Left renal cortex interstitium (tissue), 4 donors: ENCODE results near the gene MICAL3. TPM values are rescaled to one million over a fixed set of nuclear protein-coding genes. Genes with fewer than 3 reads are reported as not detected.
"Not testable (repeated sequence)": the region's sequence is repeated elsewhere in the genome, so short reads cannot be mapped to it uniquely, and the experiment has no call there.

Experiments
- DNase-seq, 4 donors: peaks; one replicate each; pipeline ENCODE4 v3.0.0-alpha.2; 2013; ENCODE audit warnings: low read depth in 4 of 4, low spot score in 2 of 4, missing footprints in 1 of 4
- polyA plus RNA-seq, 4 donors: library from polyadenylated mRNA; unstranded; fragments of 120-200 nt; gene quantifications; one replicate each; pipeline ENCODE4 v1.2.1, GENCODE V29; 2013; ENCODE audit not compliant: insufficient read length in 4 of 4

The MICAL3 gene
- polyA plus RNA-seq, 4 donors: 18.3 to 45.9 (median 34.2) TPM

- not testable (repeated sequence) for DNase-seq
Observed at GRCh38 chr22:18001894-18002315, 22.5 kb downstream of the MICAL3 start.

DNA sequence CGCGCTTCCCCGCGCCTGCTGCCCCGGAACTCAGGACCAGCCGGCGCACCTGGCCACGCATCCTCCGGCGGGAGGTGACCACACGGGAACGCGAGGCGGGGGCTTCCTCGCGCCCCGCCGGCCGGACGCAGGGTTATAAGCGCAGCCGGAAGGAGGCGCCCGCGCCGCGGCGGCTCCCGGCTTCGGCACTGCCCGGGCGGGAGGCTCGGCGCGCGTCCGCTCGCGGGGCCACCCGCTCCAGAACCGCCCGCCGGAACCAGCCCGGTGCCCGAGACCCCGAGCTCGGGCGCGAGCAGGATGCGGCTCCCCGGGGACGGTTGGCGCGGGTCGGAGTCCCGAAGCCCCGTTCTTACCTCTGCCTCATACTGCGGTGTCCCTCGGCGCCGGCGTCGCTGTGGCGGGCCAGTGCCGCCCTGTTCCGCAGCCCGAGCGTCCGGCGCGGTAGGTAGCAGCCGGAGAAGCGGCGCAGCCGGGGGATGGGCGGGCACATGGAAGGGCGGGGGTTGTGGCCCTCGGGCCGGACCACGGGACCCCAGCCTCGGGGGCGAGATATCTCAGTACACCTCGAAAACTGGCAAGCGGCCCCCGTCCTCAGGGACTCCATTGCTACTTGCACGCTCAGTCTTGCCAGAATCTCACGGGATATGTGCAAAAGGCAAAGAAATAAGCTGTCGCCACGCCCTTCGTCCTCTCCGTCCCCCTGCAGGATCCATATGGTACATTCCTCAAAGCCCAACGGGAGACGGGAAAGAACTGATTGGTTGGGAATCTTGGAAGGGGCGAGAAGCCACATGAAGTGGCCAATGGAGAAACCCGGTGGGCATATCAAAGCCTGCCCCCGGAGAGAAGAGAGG is 23.1 kb downstream of the MICAL3 start:
- DNase-seq: peak; percentile 93 to 98 (median 96)

DNA sequence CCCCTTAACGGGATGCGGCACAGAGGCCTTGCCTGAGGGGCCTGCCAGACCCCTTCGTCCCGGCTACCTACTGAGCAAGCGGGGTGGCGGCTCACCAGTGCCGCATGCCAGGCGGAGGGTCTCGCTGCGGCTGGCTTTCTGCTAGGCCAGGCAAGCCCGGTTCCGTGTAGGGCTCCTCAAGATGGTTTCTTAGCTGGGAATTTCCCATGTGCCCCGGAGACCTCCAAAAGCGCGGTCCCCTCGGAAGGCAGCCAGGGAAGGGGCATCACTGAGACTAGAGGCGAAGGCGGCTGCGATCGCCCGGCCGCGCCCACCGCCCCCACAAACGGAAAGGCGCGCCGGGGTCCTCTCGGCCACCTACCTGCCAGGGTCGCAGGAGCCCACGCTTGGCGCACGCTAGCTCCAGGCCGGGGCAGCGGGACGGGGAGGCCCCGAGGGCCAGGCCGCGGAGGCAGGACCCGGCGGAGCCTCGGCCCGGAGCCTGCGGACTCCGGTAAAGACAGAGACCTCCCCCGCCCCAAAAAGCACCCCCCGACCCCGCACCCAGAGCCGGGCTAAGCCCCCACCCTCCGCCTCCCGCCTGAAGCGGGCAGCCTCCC is 23.8 kb downstream of the MICAL3 start:
- no peak for DNase-seq

GRCh38 chr22:17999851-18000250 is 24.5 kb downstream of the MICAL3 start:
- no peak for DNase-seq

DNA sequence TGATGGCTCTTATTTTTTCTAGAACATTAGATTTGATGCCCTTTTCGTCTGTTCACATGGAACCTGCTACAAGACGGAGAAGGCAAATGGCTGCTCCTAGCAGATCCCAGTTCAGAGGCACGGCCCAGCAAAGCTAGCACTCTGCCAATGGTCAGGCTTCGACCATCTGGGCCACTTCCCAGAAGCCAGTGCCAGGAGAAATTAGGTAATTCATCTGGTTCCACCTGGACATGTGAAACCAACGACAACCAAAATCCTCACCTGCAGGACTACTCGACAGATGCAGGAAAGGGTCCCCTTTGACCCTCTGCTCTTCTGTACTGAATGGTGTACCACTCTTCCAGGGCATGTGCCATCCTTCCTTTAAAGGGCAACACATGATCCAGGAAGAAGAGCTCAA is 25.4 kb downstream of the MICAL3 start:
- no peak for DNase-seq

- no peak for DNase-seq
Observed at GRCh38 chr22:17997456-17997855, 26.9 kb downstream of the MICAL3 start.

- DNase-seq: not testable (repeated sequence)
Observed at GRCh38 chr22:17995256-17995655, 29.1 kb downstream of the MICAL3 start.

DNA sequence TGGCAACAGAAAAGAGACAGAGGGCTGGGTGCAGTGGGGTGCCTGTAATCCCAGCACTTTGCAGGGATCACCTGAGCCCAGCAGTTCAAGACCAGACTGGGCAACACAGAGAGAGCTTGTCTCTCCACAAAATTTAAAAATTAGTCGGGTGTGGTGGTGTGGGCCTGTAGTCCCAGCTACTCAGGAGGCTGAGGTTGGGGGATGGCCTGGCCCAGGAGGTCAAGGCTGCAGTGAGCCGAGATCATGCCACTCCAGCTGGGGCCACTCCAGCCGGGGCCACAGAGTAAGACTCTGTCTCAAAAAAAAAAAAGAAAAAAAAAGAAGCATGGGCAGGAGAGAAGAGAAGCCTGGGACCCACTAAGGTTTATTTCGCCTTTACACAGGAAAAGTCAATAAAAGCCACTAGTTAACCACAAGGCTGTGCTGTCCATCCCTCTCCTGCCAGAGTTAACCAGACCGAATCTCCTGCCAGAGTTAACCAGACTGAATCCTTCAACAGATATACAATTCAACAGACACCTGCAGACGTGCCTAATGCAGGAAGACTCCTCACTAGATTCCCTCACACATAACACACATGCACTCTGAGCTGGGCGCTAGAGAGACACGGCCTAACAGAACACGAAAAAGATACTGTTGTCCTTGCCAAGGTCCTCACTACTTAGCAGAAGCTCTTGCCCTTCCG is 29.8 kb downstream of the MICAL3 start:
- DNase-seq: no peak

- not testable (repeated sequence) for DNase-seq
Observed at GRCh38 chr22:17992976-17993375, 31.4 kb downstream of the MICAL3 start.

- DNase-seq: not testable (repeated sequence)
Observed at GRCh38 chr22:17991992-17992391, 32.4 kb downstream of the MICAL3 start.

DNA sequence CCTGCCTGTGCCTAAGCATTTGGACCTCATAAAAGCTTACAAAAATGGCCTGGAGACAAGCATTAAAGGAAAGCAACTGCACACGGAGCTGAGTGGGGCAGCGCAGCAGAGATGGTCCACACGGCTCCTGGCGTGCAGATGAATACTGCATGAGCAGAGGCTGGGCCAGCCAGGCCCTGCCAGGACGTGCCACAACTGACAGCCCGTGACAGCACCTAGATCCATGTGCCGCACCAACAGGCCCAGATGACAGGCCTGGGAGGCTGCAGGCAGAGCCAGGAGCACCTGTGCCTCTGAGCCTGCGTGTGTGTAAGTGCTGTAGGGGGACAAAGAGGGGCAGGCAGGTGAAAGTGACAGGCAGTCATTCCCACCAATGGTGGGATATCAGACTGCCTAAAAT is 33.4 kb downstream of the MICAL3 start:
- DNase-seq: no peak

GRCh38 chr22:17990147-17990546 is 34.2 kb downstream of the MICAL3 start:
- DNase-seq: no peak

- DNase-seq: no peak
Observed at GRCh38 chr22:17988800-17989513, 35.4 kb downstream of the MICAL3 start.

DNA sequence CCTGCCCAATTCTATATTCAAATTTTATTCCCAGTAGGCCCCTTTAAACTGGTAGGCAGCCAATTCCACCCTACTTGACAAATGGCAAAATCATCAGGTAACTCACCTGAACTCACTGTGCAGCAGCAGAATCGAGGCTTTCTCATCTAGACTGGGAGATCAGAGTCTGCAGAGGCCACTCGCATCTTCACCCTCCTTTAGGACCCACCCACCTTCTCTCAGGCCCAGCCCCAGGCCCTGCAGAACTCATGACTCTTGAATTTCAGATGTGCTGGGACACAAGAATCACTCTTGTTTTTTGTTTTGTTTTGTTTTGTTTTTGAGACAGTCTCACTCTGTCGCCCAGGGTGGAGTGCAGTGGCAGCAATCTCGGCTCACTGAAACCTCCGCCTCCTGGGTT is 38.8 kb downstream of the MICAL3 start:
- DNase-seq: no peak

DNA sequence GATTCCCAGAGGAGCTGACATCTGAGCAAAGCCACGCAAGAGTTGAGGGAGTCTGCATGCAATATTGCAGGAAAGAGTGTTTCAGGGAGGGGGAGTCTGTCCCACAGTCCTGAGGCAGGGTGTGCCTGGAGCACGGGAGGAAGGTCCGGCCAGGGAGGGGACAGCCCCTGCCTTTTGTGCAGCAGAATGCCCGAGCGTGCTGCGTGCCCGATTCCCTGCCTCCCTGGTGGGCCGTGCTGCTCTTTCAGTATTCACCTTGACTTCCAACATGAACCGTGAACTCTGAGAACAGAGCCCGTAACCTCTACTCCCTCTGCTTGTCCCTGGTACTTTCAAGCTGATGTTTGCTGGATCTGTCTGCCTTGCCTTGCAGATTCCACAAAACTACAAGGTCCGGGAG is 39.3 kb downstream of the MICAL3 start:
- DNase-seq: not testable (repeated sequence)

DNA sequence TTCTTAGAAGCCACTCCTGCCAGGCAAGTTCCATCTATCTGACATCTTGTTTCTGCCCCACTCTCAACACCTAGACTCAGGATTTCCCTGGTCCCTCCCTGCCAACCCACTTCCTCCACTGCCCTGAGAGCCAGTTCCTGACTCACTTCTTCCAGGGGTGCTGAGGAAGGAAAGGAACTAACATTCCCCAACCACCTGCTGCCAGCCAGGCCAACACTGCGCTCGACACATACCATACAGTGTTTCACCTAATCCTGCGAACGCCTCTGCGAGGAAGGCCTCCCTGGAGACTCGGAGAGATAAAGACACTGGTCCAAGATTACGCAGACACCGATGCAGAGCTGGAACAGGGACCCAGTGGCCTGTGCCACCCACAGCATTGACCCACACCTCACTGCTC is 40.2 kb downstream of the MICAL3 start:
- no peak for DNase-seq

DNA sequence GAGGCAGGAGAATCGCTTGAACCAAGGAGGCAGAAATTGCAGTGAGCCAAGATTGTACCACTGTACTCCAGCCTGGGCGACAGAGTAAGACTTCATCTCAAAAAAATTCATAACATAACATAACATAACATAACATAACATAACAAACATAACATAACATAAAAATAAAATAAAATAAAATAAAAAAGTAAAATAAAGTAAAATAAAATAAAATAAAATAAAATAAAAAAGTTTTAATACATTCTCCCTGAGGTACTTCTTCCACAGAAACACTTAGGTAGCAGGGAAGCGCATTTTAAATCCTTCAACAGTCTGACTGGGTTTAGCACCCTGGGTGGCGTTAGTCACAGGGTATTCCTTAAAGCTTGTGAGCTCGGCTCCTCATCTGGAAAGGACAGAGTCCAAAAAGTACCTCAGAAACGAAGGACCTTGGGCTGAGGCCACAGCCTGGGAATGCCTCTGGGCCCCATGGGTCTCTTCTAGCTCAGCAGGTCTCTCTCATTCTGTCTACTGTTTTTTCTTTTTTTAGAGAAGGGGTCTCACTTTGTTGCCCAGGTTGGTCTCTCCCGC is 41.7 kb downstream of the MICAL3 start:
- DNase-seq: no peak

DNA sequence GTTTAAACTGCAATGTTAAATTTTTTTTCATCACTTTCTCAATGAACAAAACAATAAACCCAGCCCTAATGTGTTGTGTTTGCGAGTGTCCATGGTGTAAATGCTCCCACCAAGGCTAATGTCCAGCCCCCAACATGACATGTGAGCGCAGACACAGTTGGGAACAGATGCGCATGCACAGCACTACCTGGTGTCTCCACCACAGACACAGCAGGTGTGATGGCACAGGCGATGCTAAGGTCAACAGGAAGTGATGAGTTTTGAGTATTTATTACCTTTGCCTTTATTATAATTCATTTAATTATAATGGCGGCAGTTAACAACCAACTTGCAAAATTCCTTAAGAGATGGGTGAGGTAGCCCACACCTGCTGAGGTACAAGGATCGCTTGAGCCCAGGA is 42.9 kb downstream of the MICAL3 start:
- no peak for DNase-seq

DNA sequence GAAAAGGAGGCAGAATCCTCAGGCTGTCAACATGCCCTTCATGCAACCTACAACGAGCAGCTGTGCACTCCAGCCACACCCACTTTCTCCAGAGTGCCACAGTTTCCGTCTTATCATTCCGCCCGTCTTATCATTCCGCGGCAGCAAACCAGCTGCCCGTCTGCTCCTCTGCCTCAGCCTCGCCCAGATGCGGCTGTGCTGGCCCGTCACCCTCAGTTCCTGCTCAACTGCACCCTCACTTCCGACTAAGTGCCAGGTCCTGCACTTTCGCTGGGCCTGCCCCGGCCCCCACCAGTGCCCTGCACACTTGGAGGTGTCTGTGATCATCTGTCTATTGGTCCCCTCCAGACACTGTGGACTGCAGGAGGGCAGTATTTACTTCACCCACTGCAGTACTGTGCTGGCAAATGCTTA is 43.7 kb downstream of the MICAL3 start:
- DNase-seq: no peak

GRCh38 chr22:17980015-17980590 is 44.3 kb downstream of the MICAL3 start:
- DNase-seq: no peak
